GM21825 (cell line): ENCODE data around the gene STAG1.
"Not testable (repeated sequence)": the region's sequence is repeated elsewhere in the genome, so short reads cannot be mapped to it uniquely, and the experiment has no call there.

Experiments
- ATAC-seq: cut with Tn5 transposase; IDR thresholded peaks from one replicate; pipeline ENCODE4 v1.9.1; 2021; ENCODE audit warnings: mild to moderate bottlenecking, moderate library complexity; ENCODE audit not compliant: unreplicated experiment

The STAG1 gene

DNA sequence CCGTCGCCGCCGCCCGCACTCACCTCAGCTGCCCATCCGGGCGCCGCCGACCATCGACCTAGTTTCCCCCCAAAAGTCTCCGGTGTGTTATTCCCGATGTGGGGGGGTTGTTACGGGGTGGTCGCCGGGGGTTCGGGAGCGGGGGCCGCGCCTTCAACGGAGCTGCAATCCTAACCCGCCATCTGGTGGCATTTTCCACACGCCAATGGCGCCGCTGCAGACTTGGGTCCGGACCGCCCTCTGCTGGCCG lies at the start of gene STAG1:
TSS of gene STAG1 (minus strand) at position 207 of the 250 bp plus-strand sequence. CDS start 121,480 bp downstream, outside the sequence.
- ATAC-seq: no peak

DNA sequence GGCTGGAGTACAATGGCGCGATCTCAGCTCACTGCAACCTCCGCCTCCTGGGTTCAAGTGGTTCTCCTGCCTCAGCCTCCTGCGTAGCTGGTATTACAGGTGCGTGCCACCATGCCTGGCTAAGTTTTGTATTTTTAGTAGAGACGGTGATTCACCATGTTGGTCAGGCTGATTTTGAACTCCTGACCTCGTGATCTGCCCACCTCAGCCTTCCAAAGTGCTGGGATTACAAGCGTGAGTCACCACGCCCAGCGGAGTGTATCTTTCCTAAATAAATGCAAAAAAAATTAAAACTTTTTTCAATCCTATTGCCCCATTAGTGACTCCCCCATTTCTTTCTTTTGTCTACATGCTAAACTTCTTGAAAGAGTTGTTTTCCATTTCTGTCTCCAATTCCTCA lies 49.0 kb upstream of the STAG1 start:
- not testable (repeated sequence) for ATAC-seq

DNA sequence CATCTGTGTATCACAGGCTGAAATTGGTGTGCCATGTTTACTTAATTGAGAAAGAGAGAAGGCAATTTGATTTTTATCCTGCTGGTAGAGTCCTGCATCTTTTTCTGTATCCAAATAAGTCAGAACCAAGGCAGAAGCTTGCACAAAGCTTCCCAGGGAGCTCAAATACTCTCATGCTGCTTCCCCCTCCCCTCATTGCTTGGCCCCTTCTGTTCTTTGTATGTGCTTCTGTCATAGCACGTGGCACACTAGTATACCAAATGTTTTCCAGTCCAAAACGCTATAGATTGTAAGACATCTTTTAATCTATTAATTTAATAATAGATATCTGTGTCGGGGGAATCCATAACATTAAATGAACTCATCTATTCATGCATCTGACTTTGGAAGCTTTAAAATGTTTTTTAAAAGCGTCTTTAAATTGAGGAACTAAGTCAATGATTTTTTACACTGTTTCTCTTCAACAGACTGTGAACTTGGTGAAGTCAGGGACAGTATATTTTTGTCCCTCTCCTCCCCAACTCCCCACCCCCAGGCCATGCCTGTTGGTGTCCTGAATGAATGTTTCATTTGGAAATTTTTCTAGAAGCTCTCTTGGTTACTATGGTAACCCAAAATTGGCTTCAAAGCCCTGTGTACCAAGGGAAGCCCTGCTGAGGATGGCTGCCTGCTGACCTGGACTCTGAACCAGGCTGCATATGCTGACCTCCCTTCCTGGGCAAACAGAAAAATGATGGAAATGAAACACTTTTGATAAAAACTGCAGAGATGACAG lies 40.6 kb upstream of the STAG1 start:
- ATAC-seq: no peak

DNA sequence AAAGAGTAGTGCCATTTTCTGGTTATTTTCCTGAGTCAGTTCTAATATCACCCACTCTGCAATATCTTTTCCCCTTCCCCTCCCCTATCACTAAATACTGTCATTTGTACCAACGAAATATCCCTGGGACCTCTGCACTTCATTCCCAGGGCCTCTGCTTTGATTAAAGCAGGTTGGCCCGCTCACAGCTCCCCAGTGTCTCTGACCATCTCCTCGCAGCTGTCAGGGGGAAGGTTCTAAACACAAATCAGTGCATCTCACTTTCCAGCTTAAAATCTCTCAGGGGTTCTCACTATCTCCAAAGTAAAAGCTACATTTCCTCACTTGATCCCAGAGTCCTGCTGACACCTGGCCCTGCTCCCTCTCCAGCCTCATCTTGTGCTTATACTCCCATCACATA lies 38.6 kb upstream of the STAG1 start:
- ATAC-seq: no peak

DNA sequence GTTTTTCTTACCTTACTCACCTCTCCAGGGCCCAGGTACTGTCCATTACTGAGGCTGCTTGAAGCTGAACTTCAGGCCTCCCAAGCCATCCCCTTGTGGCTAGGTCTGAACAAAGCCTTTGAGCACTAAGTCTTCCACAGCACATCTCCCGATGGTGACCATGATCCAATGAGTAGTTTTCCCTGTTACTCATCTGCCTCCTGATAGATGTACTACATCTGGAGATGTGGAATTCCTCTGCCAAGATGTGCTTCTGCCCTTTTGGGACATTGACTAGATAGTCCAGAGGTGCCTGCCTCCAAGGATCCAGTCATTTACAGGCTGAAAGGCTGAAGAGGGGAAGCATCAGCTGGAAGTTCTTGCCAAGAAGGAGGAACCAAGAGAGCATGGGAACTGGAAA lies 37.8 kb upstream of the STAG1 start:
- no peak for ATAC-seq

DNA sequence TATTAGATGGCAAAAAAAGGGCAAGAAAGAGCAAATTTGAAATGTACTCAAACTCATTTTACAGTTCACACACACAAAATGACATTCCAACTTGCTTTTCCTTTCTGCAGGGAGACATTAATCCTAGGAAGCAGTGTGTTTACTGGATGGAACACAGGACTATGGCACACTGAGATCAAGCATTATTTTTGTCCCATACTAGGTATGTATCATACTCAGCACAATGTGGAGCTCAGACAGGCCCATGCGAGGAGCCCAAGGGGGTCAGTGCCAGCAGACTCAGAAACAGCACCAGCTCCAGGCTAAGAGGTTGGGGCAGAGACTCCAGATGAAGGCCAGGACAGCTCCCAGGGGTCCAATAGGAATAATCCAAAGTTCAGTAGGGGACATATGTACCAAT lies 36.0 kb upstream of the STAG1 start:
- ATAC-seq: no peak

DNA sequence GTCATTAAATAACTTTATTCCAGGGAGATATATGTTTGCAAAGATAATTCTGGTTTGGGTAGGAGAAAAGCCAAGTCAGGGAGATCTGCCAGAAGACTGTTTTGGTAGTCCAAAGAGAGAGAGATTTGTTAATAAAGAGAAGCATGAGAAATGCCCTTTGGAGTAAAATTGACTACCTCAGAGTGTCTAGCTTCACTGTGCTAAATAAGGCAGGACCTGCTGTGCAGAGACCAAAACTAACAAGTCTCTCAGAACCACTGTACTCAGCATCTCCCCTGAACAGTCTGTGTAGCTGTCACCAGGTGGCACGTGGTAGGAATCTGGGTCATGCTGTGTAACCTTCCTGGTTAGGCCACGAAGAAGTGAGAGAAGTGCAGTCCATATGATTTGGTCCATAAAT lies 35.2 kb upstream of the STAG1 start:
- ATAC-seq: no peak

DNA sequence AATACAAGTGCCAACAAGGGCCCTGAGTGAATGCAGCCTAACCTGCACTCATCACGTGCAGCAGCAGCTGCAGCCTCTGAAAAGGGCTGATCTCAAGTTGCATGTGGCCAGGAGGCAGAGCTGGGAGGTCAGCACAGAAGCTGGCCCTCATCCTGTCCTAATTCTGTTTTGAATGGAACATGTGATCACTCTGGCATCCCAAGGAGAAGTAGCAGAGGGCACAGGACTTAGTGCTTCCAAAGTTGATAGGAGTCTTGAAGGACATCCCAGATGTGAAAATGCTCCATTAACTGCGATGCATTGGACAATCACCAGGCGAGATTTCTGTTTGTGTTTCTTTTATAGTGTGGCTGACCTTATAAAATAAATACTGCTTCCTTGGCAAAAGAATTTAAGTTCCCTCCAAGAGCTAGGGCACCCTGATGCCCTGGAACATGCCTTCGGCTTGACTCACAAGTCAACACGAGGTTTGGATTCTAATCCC lies 31.6 kb upstream of the STAG1 start:
- no peak for ATAC-seq

DNA sequence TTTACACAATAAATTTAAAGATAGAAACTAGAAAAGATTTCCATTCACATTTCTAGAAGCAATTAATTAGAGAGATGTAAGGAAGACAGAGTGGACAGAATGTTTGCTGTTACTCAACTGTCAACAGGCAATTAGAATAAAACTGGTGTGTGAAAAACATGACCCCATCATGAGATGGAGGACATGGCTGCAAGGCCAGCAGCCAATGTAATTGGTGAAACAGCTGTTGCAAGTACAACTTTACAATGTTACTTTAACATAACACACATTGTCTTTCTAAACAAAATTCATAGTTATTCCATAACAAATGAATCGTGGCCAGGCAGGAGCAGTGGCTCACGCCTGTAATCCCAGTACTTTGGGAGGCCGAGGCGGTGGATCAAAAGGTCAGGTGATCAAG lies 28.6 kb upstream of the STAG1 start:
- ATAC-seq: no peak

DNA sequence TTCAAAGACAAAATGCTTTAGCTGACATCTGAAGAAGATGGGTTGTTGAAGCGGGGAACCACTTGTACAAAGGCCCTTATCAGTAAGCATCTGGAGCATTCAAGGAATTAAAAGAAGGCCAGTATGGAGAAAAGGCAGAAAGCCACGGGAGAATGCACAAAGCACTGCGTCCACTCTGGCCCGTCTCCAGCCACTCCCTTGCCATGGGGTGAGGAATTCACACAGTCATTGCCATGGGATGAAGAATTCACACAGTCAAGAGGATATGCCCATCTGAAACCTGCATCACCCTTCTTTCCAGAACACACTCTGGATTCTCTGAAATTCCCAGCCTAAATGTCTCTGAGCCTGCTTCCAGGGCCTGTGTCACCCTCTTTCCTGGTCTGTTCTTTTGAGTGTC lies 26.7 kb upstream of the STAG1 start:
- no peak for ATAC-seq

DNA sequence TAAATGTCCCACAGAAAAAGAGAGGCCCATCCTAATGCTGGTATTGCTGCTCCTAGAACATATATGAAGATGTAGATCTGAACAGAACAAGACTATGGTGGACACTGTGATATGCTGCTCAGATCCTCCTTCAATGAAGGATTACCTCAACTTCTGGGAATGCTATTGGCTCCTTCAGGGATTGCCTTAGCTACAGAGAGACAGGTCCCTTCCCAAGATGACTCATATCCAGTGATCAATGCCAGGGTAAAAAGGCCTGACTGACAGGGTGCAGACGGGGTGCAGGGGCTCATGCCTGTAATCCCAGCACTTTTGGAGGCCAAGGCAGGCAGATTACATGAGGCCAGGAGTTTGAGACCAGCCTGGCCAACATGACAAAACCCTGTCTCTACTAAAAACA lies 20.5 kb upstream of the STAG1 start:
- ATAC-seq: no peak

DNA sequence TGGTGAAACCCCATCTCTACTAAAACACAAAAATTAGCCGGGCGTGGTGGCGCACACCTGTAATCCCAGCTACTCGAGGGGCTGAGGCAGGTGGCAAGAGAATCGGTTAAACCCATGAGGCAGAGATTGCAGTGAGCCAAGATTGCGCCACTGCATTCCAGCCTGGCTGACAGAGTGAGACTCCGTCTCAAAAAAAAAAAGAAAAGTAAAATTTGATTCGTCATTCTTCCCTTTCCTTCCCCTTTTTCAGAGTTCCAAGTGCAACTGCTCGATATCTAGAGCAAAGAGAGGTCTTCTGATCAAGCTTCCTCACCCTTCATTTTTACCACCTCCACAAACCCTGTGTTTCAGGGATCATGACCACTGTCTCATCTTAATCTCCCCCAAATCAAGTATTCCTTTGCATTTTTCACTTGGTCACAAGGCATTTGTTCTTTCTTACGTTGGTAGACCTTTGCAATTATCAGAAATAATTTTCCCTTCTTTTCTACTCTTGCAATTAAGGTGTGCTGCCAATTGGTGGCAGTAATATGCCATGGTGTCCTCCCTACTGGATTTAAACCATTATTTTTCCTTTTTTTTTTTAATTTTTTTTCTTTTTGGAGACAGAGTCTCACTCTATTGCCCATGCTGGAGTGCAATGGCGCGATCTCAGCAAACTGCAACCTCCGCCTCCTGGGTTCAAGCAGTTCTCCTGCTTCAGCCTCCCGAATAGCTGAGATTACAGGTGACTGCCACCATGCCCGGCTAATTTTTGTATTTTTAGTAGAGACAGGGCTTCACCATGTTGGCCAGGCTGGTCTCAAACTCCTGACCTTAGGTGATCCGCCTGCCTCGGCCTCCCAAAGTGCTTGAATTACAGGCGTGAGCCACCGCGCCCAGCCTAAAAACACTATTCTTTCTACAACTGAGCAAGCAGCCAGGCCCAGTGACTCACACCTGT lies 6.3 kb upstream of the STAG1 start:
- not testable (repeated sequence) for ATAC-seq

DNA sequence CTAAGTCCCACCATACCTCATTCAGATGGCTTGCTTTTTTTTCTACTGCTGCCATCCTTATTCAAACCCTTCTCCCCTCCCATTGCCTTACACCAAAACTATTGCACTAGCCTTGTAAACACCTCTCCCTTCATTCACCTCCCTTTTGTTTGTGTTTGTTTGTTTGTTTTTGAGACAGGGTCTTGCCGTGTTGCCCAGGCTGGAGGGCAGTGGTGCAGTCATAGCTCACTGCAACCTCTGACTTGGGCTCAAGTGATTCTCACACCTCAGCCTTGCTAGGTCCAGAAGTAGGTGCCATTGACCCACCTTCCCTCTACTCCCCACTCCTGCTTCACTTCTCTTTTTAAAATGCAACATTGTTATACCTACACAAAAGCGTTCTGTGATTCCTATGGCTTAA lies 3.0 kb upstream of the STAG1 start:
- ATAC-seq: no peak

DNA sequence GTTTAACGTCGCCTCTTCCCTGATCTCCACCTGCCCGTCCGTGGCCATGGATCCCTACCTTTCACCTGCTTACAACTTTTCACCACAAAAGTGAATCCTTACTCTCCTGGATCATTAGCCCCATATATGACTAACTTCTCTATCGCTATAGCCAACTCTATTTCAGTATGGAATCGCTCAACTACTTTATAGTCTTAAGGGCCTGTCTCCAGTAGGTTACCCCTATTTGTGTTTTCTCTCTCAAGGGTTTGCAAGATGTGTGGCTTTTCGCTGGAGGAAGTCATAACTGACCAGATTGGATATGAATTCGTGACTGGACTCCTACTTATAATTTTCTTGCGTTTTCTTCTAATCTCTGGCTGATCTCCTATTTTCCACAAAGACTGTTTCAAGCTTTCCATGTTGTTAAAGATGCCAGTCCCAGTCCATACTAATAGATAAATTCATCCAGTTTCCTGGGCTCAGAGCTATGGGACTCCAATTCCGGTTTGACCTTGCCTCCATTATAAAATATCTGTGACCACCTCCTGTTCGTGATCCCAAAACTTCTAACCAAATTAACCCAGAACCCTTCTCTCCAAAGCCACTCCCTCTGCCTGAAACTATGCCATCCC lies 1.3 kb upstream of the STAG1 start:
- ATAC-seq: no peak

DNA sequence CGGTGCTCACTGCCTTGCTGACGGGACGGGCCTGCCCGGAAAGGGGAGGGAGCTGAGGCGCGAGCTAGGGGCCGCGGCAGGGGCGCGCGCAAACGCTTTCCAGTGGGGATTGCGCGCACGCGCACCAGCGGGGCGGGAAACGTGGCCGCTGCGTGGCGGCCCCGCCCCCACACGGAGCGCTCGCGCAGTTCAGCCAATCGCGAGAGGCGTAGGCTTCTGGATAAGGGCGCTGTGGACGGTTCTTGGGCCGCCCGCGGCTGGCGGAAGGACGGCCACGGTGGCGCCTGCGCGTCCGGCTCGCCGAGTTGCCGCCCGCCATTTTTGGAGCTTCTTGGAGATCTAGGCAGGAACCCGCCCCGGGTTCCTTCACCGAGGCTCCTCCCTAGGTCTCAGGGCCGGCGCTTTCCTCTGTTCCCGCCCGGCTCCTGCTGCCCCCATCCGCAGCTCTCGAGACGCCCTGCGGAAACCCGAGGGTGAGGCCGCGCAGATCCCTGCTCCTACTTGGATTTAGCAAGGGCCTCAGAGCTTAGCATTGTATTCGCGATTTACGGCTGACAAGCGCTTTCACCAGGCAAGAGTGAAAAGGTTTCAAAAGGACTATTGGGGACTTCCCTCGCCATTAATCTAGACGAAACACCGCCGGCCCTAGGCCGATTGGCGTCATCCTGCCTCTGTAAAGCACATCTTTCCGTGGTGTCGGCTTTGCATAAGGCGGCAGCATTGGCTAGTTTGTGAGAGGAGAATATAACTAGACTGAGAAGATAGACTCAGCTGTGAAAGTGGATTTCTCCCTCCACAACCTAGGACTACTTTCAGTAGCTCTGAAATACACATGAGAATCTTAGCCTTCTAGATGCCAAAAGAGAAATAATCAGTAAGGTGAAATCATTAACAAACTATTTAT lies 496 bp upstream of the STAG1 start:
- peak; percentile 82 for ATAC-seq

DNA sequence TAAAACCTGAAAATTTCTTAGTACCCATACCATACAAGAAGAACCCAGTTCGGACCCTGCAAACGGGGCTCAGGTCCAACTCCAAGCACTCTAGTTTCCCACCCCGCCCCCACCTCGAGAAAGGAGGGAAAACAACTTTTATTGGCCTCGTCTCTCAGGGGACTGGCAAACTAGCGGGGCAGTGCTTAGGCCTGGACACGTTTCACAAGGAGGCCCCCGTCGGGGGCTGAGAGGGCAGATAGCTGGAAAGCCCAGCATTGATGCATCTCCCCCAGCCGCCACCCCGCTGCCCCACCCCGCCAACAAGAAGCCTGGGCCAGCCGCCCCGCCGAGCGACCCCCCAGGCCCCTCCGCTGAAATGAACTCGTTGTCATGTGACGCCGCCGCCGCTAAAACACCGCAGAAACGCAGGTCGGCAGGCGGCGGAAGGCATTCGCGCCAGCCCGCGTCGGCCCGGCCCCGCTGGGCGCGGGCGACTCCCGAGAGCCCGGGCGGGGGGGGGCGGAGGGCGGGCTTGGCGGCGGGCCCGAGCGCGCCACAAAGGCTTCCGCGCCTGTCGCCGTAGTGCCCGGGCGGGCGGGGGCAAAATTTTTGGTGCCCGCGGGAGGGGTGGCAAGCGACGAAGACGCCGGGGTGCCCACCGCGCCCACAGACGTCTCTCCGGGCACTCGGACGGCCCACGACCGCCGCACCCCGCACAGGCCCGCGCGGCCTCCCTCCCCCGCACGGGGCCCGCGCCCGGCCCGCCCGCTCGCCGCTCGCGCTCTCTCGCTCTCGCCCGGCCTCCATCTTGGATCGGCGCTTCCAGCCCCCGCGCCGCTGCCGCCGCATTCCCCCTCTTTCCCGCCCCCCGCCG lies 634 bp downstream of the STAG1 start:
- ATAC-seq: peak; percentile 11

DNA sequence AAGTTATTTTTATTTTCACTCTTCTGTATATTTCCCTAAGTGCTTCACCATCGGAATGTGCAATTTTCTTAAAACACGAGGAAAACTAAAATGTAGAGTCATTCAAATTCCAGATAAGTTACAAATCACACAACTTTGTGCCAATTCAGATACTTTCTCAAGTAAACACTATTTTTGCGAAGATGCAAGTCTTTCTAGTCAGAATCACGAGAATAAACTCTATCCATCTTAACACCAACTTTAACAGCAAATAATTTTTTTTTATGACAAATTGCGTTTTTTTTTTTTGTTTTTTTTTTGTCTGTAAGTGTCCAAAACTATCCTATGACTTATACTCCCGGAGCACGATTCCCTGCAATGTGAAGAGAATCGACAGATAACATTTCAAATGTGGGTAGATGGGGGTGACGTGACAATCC lies 1.3 kb downstream of the STAG1 start:
- no peak for ATAC-seq

DNA sequence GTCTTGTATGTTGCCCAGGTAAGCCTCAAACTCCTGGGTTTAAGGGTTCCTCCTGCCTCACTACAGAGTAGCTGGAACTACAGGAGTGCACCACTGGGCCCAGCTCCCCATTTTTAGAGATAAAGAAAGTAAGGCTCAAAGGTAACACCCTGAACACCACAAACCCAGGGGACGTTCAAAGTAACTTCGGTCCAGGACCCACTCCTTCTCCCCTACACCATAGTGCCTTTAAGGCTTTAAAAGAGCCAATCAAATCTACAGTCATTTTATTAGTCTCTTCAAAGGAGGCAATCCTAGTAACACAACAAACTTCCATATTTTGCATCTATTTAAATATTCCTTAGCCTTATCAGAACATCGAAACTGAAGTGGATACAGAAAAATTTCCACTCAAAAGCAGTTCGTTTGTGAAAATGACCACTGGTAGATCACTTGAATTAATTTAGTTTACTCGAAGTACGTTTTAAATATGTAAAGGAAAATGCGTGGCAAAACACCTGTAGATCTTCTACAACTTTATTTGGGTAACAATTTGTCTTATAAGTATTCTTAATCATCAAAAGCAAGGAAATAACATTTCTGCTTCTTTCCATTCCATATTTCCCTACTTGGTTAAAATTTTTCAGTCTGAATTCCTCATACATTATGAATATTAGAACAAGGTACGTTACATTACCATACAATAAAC lies 1.8 kb downstream of the STAG1 start:
- ATAC-seq: no peak

DNA sequence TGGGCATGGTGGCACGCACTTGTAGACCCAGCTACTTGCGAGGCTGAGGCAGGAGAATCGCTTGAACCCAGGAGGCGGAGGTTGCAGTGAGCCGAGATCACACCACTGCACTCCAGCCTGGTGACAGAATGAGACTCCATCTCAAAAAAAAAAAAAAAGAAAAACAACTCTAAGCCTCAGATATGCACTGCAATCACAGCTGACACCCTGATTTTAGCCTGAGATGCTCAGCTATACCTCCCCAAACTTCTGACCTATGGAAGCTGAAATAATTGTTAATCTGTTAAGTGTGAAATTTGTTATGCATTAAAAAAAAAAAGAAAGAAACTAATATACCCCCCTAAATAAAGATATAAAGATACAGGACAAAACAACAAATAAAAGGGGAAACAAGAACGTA lies 2.6 kb downstream of the STAG1 start:
- ATAC-seq: not testable (repeated sequence)
